Activated gamma-delta T cell treated with Interleukin-2 at 50 U/mL for 16 hours (primary cell): Measurements from ENCODE around the gene PHOX2B.

Experiments used
- DNase-seq: peaks from one replicate; pipeline ENCODE4 v3.0.0-alpha.2; 2020

PHOX2B gene

GRCh38 chr4:41709844-41710481, 38.6 kb downstream of the PHOX2B start:
- no peak for DNase-seq

GRCh38 chr4:41703785-41704184, 44.7 kb downstream of the PHOX2B start:
- no peak for DNase-seq

GRCh38 chr4:41702770-41703169, 45.8 kb downstream of the PHOX2B start:
- no peak for DNase-seq

DNA sequence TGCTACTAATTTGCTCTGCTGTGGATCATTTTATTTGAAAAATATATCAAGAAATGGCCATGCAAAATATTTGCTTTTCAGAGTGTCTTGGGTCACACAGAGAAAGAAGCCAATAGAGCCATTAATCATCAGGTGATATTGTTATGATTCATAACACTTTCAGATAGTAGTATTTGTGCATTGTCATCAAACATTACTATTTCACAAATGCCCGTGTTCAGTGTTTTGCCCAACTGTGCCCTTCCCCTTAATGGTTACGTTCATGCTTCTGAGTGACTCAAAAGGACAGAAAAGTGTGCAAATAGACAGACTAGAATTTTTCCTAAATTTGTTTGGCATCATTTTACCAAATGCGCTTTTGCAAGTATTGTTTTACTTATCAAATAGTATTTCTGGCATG, 46.5 kb downstream of the PHOX2B start:
- DNase-seq, result no peak

DNA sequence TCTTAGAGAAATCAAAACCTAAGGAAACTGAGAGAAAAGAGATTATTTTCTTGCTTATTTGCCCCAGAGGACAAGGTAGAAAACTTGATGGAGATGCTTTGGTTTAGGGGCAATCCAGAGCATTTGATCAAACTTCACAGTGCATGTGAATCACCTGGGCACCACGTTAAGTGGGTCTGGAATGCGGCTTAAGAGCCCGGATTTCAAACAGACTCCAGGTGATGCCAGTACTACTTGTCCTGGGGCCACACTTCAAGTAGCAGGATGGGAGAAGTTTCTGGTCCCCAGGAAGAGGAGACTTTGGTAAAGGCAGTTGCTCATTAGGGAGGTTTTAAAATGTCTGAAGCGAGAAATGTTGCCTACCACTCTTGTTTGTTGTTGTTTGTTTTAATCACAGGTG, 51.8 kb downstream of the PHOX2B start:
- DNase-seq, result no peak

DNA sequence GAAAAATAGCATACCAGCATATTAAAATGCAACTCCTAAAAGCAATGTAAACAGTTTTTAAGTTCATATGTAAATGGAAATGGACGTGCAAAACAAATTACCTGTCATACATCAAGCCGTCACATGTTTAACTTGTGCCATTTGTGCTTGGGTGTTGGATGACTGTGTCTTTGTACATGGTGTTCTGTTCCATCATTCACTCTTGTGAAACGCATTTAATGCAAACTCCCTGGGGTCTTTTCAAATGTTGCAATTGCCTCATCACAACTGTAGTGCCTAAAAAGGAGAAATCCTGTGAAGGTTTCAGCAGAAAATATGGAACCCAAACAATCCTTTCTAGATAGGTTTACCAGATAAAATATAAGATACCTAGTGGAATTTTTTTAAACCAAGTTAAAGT, 52.4 kb downstream of the PHOX2B start:
- no peak for DNase-seq
